ENCODE results near the gene AUTS2. TPM values are rescaled to one million over a fixed set of nuclear protein-coding genes. Genes with fewer than 3 reads are reported as not detected.

AUTS2 gene
- total RNA-seq, 1 experiment from 2014 or later = 256 TPM

- no peak overlapping the region for H4K5ac ChIP-seq (ENCODE audit: insufficient read length, low read depth, low read length)
- no peak overlapping the region for H3K18ac ChIP-seq (ENCODE audit: insufficient read length, low read depth, low read length)
- Mint-ChIP-seq H3K36me3 (ENCODE audit: insufficient read depth in 1 of 3, low read depth in 3 of 3) (no peaks in the 10 kb centered on the region; a peak in 1 of 7 replicates), H3K4me3 (no peak overlapping the region), H3K9me3 (peaks cover 0 to 4% of the 10 kb centered on the region in 2 experiments; a peak in 3 of 5 replicates), H3K27ac (no peak overlapping the region), H3K4me1 (peaks cover 16 to 17% of the 10 kb centered on the region in 2 experiments), H3K27me3 (ENCODE audit: low read depth) (no peaks in the 10 kb centered on the region)
- H4K91ac ChIP-seq (ENCODE audit: insufficient read length, low read depth, low read length) = no peak overlapping the region
- no peak overlapping the region for H3K56ac ChIP-seq (ENCODE audit: insufficient read length, low read depth, low read length)
- no peak for DNase-seq
- no peak overlapping the region for H2AFZ ChIP-seq (ENCODE audit: low read length)
- no peak overlapping the region for H2BK12ac ChIP-seq (ENCODE audit: insufficient read length, low read depth, low read length)
- H3K27me3 ChIP-seq (ENCODE audit: insufficient read depth, low read length) = no peaks in the 10 kb centered on the region
- H4K20me1 ChIP-seq (ENCODE audit: control insufficient read depth, insufficient read depth, insufficient read length) = no peaks in the 10 kb centered on the region
- no peaks in the 10 kb centered on the region for H3K23me2 ChIP-seq (ENCODE audit: insufficient read length, low read depth, low read length, poor library complexity, severe bottlenecking)
- no peak overlapping the region for H3T11ph ChIP-seq (ENCODE audit: low read length)
- H3K4ac ChIP-seq (ENCODE audit: low read depth, low read length) = no peak overlapping the region
- H2BK20ac ChIP-seq (ENCODE audit: low read depth, low read length, poor library complexity, severe bottlenecking) = no peak overlapping the region
- no peak overlapping the region for H3K9ac ChIP-seq (ENCODE audit: extremely low read depth, insufficient read length, low read length)
- peaks cover 6% of the 10 kb centered on the region for H3K4me1 ChIP-seq (ENCODE audit: insufficient read depth, low read length)
- H2AK5ac ChIP-seq (ENCODE audit: insufficient read length, low read length) = no peak overlapping the region
- H3K27ac ChIP-seq (ENCODE audit: insufficient read length, low read depth, low read length) = no peak overlapping the region
- no peak for TF ChIP-seq CTCF (conservative IDR thresholded peaks at IDR 0.05)
- no peaks in the 10 kb centered on the region for H3K9me3 ChIP-seq (ENCODE audit: control insufficient read depth, low read depth, low read length)
- H2BK15ac ChIP-seq (ENCODE audit: low read depth, low read length) = no peak overlapping the region
- no peak overlapping the region for H2BK5ac ChIP-seq (ENCODE audit: insufficient read length, low read length)
- WGBS (ENCODE audit: extremely low coverage, insufficient read length, low lambda C conversion rate) = no CpG with 5 or more reads among the region's 3 CpGs
- no peak overlapping the region for H3K4me2 ChIP-seq (ENCODE audit: insufficient read depth, insufficient read length, low read length)
- H3K79me2 ChIP-seq (ENCODE audit: insufficient read depth, low read length) = no peaks in the 10 kb centered on the region
- no peak overlapping the region for H3K14ac ChIP-seq (ENCODE audit: insufficient read depth, low read length)
- H2BK120ac ChIP-seq (ENCODE audit: low read depth, low read length, poor library complexity, severe bottlenecking) = no peak overlapping the region
- no peak overlapping the region for H4K8ac ChIP-seq (replicated peaks; ENCODE audit: insufficient read length, low read depth, low read length)
- no peaks in the 10 kb centered on the region for H3K79me1 ChIP-seq (ENCODE audit: insufficient read depth, low read depth, low read length, poor library complexity, severe bottlenecking)
- H3K23ac ChIP-seq (ENCODE audit: insufficient read length, low read depth, low read length) = no peak overlapping the region
Measured at GRCh38 chr7:69746383-69746782, 148.1 kb downstream of the AUTS2 start.

All from H9 (cell line).